Measurements from ENCODE around the gene DLGAP4. TPM values are rescaled to one million over a fixed set of nuclear protein-coding genes. Genes with fewer than 3 reads are reported as not detected.

DLGAP4 gene
- total and polyA plus RNA-seq, 9 of the 15 experiments (the other 6 are each of a cell fraction or from before 2014, with no cell fraction given) = 0.31 to 34.1 (median 4.5) TPM

- no peak for ATAC-seq
- DNase-seq (ENCODE audit: extremely low read depth in 1 of 4, low spot score in 3 of 4) = no peak
- ChIA-PET CTCF (ENCODE audit: low intra/inter-chr PET ratio) (no interaction called here), POLR2A (interaction anchor here (0.7 to 1.1 kb wide), 2 partner anchors 19 to 500 kb away, joined by 3 read pairs; no protein-coding TSS in a partner anchor)
- H3K9ac ChIP-seq (ENCODE audit: insufficient read depth in 1 of 2, low read depth in 2 of 2, low read length in 2 of 2) = peak overlapping the region in 1 of 2 experiments; percentile 53; a peak in 2 of 4 replicates
- H3K9me3 ChIP-seq (replicated peaks; ENCODE audit: control insufficient read depth, insufficient read depth, low read depth, low read length) = no peaks in the 10 kb centered on the region
- intact Hi-C loops (cut with micrococcal nuclease) = no loop called here
- H4K20me1 ChIP-seq (replicated peaks; ENCODE audit: control insufficient read depth, insufficient read depth, low read length) = no peaks in the 10 kb centered on the region
- in situ Hi-C loops (cut with MboI) = no loop called here
- H3K9me1 ChIP-seq (ENCODE audit: control insufficient read depth, insufficient read depth, low read length) = no peaks in the 10 kb centered on the region
- H3K27ac ChIP-seq (ENCODE audit: extremely low read depth, low read depth, low read length) = no peak overlapping the region
- H2AFZ ChIP-seq (ENCODE audit: low read depth, low read length) = no peak overlapping the region
- no peaks in the 10 kb centered on the region for H3K36me3 ChIP-seq (ENCODE audit: control insufficient read depth, insufficient read depth, low read length)
- 59% methylated on average over 15 of the region's 15 CpGs for WGBS (ENCODE audit: insufficient coverage, low coverage, missing lambda C conversion rate)
- no peaks in the 10 kb centered on the region for H3K79me2 ChIP-seq (ENCODE audit: control insufficient read depth, insufficient read depth, low read length)
- BruUV-seq (replicated peaks) = no TSS peak
- no peak overlapping the region for H3K4me2 ChIP-seq (ENCODE audit: insufficient read depth, low read length)
- H3K4me1 ChIP-seq (replicated peaks in 1 of 2; ENCODE audit: control insufficient read depth in 2 of 2, insufficient read depth in 2 of 2, low read length in 2 of 2) = peaks cover 0 to 28% of the 10 kb centered on the region in 2 experiments; a peak in 3 of 5 replicates
- FAIRE-seq = no peak
- no peak overlapping the region for H3K4me3 ChIP-seq
- H3K27me3 ChIP-seq (ENCODE audit: control insufficient read depth in 2 of 2, insufficient read depth in 2 of 2, low read length in 2 of 2) = no peaks in the 10 kb centered on the region
- no peak for TF ChIP-seq CTCF (IDR thresholded peaks at IDR 0.05 in 2 of 3, conservative IDR thresholded peaks at IDR 0.05 in 1 of 3; ENCODE audit: insufficient read depth in 2 of 3, low read depth in 1 of 3, low read length in 3 of 3)
- TF ChIP-seq MTA3 (IDR thresholded peaks at IDR 0.05; ENCODE audit: borderline replicate concordance) = no peak
- no peak for TF ChIP-seq ZNF124 (CRISPR knock-in tag; IDR thresholded peaks at IDR 0.05)
- no peak for TF ChIP-seq SMAD3 (CRISPR knock-in tag; conservative IDR thresholded peaks at IDR 0.05)
- TF ChIP-seq BRF1 (IDR thresholded peaks at IDR 0.05; ENCODE audit: borderline replicate concordance, extremely low read depth, insufficient read length) = no peak
- TF ChIP-seq PPARD (CRISPR knock-in tag; IDR thresholded peaks at IDR 0.05) = no peak
- TF ChIP-seq XRCC3 (IDR thresholded peaks at IDR 0.05) = no peak
- TF ChIP-seq MCM2 (IDR thresholded peaks at IDR 0.05; ENCODE audit: low read depth) = no peak
- no peak for TF ChIP-seq TFE3 (CRISPR knock-in tag; IDR thresholded peaks at IDR 0.05)
- no peak for TF ChIP-seq TFAM (CRISPR knock-in tag; conservative IDR thresholded peaks at IDR 0.05)
- no peak for TF ChIP-seq KDM4B (IDR thresholded peaks at IDR 0.05; ENCODE audit: borderline replicate concordance in 2 of 2, low read depth in 1 of 2)
- no peak for TF ChIP-seq WHSC1 (IDR thresholded peaks at IDR 0.05; ENCODE audit: low read length)
- no peak for TF ChIP-seq ZC3H11A (IDR thresholded peaks at IDR 0.05; ENCODE audit: low read depth, low read length)
- no peak for TF ChIP-seq PHF21A (IDR thresholded peaks at IDR 0.05; ENCODE audit: borderline replicate concordance, low read depth)
Measured at GRCh38 chr20:36550790-36551299, 244.7 kb downstream of the DLGAP4 start.

Data from K562 (cell line).